GM08714 (cell line): Measurements from ENCODE around the gene C17orf114.

Experiments
- H3K4me3 ChIP-seq: fragments of 200-500 bp; sonication (Bioruptor generic); 2 replicates; pipeline ENCODE4 v1.5.1; 2014; ENCODE audit warnings: mild to moderate bottlenecking, low read length, inconsistent platforms
- ZNF274 ChIP-seq: IDR thresholded peaks from 2 replicates; pipeline ENCODE4 v1.6.1; 2012; ENCODE audit warnings: mild to moderate bottlenecking, low read depth, low read length

The C17orf114 gene

GRCh38 chr17:4802228-4802627 is at the start of gene C17orf114:
Gene C17orf114 (minus strand): TSS chr17:4802328.
- TF ChIP-seq ZNF274, result no peak
- no peak within 1 kb of the TSS for H3K4me3 ChIP-seq

- no peak overlapping the region for H3K4me3 ChIP-seq
- no peak for TF ChIP-seq ZNF274
Measured at GRCh38 chr17:4851084-4851483, 49.0 kb upstream of the C17orf114 start.

- H3K4me3 ChIP-seq, result no peak overlapping the region
- no peak for TF ChIP-seq ZNF274
Measured at GRCh38 chr17:4850246-4850645, 48.1 kb upstream of the C17orf114 start.

- TF ChIP-seq ZNF274, result no peak
- no peak overlapping the region for H3K4me3 ChIP-seq
Measured at GRCh38 chr17:4849011-4849536, 46.9 kb upstream of the C17orf114 start.

- no peak for TF ChIP-seq ZNF274
- H3K4me3 ChIP-seq, result no peak overlapping the region
Measured at GRCh38 chr17:4846635-4847390, 44.7 kb upstream of the C17orf114 start.

GRCh38 chr17:4845118-4845517 is 43.0 kb upstream of the C17orf114 start:
- H3K4me3 ChIP-seq, result no peak overlapping the region
- TF ChIP-seq ZNF274, result no peak

GRCh38 chr17:4843321-4844000 is 41.3 kb upstream of the C17orf114 start:
- TF ChIP-seq ZNF274, result no peak
- no peak overlapping the region for H3K4me3 ChIP-seq

- no peak for TF ChIP-seq ZNF274
- H3K4me3 ChIP-seq, result no peak overlapping the region
Measured at GRCh38 chr17:4842376-4842775, 40.2 kb upstream of the C17orf114 start.

GRCh38 chr17:4840893-4841242 is 38.7 kb upstream of the C17orf114 start:
- no peak overlapping the region for H3K4me3 ChIP-seq
- TF ChIP-seq ZNF274, result no peak

- TF ChIP-seq ZNF274, result no peak
- no peak overlapping the region for H3K4me3 ChIP-seq
Measured at GRCh38 chr17:4839965-4840892, 38.1 kb upstream of the C17orf114 start.

- TF ChIP-seq ZNF274, result no peak
- H3K4me3 ChIP-seq, result no peak overlapping the region
Measured at GRCh38 chr17:4839221-4839620, 37.1 kb upstream of the C17orf114 start.

GRCh38 chr17:4838309-4838785 is 36.2 kb upstream of the C17orf114 start:
- TF ChIP-seq ZNF274, result no peak
- no peak overlapping the region for H3K4me3 ChIP-seq

- no peak for TF ChIP-seq ZNF274
- no peak overlapping the region for H3K4me3 ChIP-seq
Measured at GRCh38 chr17:4837471-4838308, 35.6 kb upstream of the C17orf114 start.

GRCh38 chr17:4836221-4836620 is 34.1 kb upstream of the C17orf114 start:
- no peak for TF ChIP-seq ZNF274
- H3K4me3 ChIP-seq, result no peak overlapping the region
